Fibroblast of skin of left biceps (primary cell): ENCODE results near the gene GNG2.

Experiments
- DNase-seq, 2 experiments: peaks; one replicate each; pipeline ENCODE4 v3.0.0-alpha.2; 2013; ENCODE audit warnings: low read depth in 2 of 2

GNG2 gene

DNA sequence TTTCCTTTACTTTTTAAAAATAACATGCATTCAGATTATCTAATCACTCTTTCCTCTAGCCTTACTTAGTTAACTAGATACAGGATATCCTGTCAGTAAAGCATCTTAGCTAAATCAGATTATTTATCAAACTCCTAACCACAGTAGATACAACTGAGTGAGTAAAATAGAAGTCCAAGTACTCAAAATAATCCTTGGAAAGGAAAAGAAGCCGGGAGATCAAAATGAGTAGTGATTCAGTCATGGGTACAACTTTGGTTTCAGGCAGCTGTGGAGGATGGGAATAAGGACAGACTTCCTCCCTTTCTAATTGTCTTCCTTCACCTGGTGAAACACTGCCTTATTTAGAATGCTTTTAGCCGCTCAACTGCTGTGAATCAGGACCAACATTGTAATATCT, 29.4 kb downstream of the GNG2 start:
- no peak for DNase-seq

DNA sequence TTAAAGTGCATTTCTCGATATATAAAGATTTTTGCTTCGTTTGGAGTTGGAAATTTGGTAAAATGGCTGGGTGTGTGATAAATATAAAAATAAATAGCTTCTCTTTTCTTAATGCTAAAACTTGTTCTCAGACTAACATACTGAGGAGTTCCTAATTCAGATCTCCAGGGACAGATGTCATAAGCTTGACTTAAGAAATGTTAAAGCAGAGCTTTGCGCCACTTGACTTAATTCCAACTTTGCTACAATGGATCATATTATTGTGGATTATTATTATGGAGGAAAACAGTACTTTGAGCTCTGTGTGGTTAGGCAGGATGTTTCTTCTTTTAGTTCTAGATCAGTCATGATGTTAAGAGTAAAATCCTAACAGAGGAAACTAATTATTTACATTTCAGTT, 33.8 kb downstream of the GNG2 start:
- no peak for DNase-seq

GRCh38 chr14:51895375-51895774, 35.0 kb downstream of the GNG2 start:
- no peak for DNase-seq

DNA sequence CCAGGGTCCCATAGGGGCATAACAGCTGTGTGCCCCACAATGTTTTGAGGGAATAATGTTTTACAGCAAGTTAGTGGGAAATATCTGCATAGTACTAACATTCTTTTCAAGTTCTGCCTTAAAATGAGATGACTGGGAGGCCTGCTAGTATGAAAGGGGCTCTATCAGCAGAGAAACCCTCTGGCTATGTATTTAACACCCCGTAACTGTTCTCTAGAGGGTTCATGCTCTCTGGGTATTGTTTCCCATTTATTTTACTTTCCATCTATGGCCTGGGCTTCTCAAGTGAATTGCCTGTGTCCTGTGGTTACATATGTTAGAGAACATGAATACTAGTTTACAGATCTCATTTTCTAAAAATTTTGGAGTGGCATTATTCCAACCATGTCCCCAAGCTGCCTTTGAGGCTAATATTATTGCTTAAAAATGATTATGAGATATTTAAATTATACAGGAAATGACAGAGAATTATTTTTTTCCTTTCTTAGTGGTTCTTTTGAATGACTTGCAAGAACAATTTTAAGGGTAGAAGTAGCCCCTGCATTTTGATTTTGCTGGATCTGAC, 37.5 kb downstream of the GNG2 start:
- DNase-seq: no peak

GRCh38 chr14:51901475-51902024, 41.1 kb downstream of the GNG2 start:
- no peak for DNase-seq

DNA sequence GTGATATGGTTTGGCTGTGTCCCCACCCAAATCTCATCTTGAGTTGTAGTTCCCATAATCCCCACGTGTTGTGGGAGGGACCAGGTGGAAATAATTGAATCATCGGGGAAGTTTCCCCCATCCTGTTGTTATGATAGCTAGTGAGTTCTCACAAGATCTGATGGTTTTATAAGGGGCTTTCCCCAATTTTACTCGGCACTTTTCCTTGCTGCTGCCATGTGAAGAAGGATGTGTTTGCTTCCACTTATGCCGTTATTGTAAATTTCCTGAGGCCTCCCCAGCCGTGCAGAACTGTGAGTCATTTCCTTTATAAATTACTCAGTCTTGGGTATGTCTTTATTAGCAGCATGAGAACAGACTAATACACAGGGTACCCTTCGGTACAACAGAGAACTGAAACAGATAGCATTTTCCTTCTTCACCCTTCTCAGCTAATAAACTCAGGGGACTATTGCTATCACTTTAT, 45.3 kb downstream of the GNG2 start:
- DNase-seq: peak; percentile 35 to 52

DNA sequence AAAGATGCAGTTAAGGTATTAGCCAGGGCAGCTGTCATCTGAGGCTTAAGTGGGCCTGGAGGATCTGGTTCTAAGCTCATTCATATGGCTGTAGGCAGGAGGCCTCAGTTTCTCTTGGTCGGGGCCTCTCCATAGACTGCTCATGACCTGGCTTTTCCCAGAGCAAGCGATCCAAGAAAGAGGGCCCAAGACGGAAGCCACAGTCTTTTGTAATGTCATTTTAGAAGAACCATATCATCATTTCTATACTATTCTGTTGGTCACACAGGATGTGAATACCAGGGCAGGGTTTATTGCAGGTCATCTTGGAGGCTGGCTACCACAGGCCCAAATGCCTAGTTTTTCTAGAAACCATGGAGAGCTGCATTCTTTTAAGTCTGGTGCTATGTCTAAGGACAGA, 47.7 kb downstream of the GNG2 start:
- DNase-seq: no peak

DNA sequence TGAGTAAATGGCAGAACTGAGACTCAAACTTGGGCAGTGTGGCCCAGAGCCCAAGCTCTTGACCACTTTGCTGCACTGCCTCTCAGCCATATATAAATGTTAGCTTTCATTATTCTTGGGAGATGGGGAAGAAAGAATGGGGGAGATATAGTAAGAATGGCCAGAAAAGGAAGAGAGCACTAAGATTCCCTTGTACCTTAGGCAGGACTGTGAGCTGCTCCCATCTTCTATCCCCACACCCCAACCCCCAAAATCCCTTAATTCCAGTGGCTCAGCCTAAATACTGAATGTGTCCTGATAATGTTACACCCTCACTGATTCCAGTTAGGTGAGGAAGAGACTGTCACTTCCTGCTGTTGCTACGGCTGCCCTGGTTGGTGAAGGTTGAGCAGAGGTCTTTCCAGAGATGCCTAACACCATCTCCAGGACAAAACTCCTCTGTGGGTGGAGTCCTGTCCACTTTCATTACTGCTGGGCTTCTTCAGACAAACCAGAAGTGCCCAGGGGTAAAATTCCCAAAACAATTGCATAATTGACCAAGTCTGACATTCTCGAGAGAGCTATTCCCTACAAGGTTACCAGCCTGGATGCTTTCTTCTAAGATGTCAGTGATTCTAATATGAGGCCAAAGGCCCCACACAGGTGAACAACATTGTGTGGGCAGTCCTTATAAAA, 51.8 kb downstream of the GNG2 start:
- no peak for DNase-seq

DNA sequence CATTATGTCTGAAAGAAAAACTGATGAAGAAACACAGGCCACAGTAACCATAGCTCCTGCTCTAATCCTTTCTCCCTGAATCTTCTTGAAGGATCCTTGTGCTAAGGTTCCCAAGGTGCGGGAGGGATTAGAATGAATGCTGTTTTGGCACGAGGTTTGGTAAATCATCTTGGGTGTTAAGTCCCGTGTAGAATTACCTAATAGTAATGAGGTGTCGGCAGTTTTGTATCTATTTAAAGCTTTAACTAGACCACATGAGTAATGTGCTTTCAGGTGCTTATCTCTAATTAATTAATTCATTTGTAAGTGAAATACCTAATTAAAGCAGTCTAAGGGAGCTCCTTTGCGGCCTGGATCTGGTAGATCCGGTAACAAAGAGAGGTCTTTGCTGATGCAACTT, 53.9 kb downstream of the GNG2 start:
- DNase-seq: no peak

DNA sequence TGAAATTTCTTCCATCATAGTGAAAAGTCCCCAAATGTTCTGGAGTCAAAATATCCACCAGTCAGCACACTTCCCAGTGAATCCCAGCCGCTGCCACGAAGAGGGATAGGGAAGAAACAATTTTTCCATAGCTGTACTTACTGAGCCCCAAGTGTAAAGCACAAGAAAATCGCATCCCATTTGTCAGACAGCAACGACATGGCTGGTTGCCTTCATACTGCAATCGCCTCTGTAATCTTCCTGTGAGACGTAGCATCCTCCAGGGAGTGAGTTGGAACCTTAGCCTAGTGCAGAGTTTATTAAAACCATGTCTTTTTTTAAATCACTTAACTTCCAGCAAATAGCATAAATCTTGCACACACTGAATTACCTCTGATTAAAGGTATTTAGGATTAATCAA, 56.8 kb downstream of the GNG2 start:
- no peak for DNase-seq

- no peak for DNase-seq
Observed at GRCh38 chr14:51921026-51921425, 60.6 kb downstream of the GNG2 start.

- DNase-seq: no peak
Observed at GRCh38 chr14:51922624-51923023, 62.2 kb downstream of the GNG2 start.

DNA sequence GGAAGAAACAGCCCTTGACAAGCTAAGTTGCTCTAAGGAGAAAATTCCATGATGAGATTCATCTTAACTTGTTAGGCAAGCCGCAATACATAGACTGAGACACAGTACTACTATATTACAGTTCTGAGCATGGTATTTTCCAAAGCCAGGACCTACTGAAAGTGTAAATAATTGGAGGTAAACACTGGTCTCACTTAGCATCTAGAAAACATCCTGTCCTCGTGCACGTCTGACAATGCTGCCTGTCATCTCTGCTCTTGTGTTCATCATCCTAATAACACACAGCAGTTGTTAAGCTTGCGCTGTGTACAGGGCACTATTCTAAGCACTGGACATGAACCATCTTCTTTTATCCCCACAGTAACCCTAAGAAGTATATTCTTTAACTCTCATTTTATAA, 64.2 kb downstream of the GNG2 start:
- DNase-seq: no peak

GRCh38 chr14:51925980-51926379, 65.6 kb downstream of the GNG2 start:
- no peak for DNase-seq

DNA sequence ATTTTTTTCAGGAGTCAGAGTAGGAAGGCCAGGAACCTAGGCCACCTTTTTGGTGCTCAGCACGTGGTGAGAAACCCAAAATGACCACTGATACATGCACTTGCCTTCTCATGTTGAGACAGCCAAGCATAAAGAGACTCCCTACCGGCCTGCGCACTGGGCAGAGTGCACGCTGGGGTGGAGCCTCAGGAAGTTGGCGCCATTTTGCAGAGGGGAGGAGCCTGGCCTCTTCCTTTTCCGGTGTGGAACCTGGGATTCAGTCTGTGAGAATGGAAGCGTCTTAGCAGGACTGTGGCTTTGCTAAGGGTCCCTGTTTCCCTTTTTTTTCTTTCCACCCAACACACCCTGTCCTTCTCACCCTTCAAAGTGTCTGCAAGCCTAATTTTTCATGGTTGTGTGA, 66.0 kb downstream of the GNG2 start:
- no peak for DNase-seq

GRCh38 chr14:51928568-51928967, 68.2 kb downstream of the GNG2 start:
- DNase-seq: no peak

GRCh38 chr14:51929166-51929565, 68.8 kb downstream of the GNG2 start:
- peak; percentile 44 to 47 for DNase-seq

- DNase-seq: no peak
Observed at GRCh38 chr14:51929910-51930682, 69.7 kb downstream of the GNG2 start.

- no peak for DNase-seq
Observed at GRCh38 chr14:51931308-51931707, 70.9 kb downstream of the GNG2 start.

DNA sequence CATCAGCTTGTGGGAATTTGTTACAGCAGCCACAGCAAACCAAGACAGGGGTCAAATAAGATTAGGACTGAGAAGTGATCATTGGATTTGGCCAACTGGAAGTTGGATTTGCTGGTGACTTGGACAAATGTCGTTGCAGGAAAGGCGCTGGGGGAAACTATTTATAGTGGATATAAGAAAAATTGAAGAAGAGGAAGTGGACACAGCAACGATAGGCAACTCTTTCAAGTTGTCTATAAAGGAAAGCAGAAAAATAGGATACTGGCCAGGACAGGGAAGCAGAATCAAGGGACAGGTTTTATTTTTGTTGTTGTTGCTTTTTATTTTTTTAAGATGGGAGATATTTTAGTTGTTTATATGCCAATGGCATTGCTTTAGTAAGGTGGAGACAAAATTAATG, 72.8 kb downstream of the GNG2 start:
- no peak for DNase-seq

DNA sequence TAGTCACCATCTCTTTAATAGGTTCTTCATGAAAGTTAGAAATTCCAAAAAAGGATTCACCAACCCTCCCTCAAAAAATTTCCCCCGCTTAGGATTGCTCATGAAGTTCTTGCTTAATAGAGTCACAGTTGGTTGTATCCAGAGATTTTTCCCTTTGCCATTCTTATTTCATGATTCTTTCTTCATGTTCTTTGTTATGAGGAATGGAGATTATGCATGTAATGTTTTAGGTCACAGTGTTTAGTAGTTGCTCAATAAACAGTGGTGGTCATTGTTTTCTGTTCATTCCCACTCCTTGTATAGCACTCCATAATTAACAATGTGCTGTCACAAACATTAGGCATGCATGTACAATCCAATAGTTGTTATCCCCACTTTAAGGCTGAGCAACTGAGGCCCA, 77.7 kb downstream of the GNG2 start:
- no peak for DNase-seq

DNA sequence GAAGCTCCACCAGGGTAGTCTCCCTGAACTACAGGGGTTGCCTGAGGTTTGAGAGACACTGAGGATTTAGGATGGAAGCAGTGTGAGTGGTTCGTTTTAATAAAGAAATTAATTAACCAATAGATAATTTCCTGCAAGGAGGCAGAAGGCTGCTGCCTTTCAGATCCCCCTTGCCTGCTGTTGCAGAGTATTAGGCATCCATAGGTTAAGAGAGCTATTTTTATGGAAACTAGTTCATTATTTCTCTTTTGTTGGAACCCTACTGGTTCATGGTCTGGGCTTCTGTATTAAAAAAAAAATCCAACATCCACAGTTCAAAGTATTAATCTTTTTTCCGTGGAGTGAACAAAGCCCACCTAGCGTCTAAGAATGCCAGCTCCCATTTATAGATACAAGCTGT, 78.4 kb downstream of the GNG2 start:
- no peak for DNase-seq

DNA sequence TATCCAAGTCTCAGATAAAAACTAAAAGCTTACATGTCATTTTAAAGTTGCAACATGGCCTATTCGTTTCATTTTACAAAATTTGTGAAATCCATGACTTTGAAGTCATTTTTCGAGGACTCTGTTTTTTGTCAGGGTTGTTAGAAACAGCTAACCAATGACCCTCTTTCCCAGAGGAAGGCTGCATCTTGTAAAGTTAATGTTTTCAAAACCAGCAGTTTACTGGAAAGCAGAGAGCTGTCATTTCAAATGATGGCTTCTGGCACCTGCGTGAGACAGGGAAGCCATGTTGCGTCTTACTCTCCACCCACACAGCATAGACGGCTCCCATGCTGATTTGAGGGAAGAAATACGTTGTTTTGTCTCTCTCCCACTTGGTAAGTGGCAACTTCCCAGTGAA, 78.8 kb downstream of the GNG2 start:
- DNase-seq: no peak
